ENCODE measurements around the gene CDC42EP4. TPM values are rescaled to one million over a fixed set of nuclear protein-coding genes. Genes with fewer than 3 reads are reported as not detected.

CDC42EP4 gene
- total and polyA plus RNA-seq, 2 experiments from 2014 or later = 4.4 to 19.9 TPM

GRCh38 chr17:73278465-73279453 lies 33.0 kb downstream of the CDC42EP4 start:
- H3K27ac Mint-ChIP-seq = no peak overlapping the region

More at GRCh38 chr17:73278465-73279453, 33.0 kb downstream of the CDC42EP4 start:
- H3K9me3 Mint-ChIP-seq = no peaks in the 10 kb centered on the region
- no peak for TF ChIP-seq EZH2 (IDR thresholded peaks at IDR 0.05; ENCODE audit: low read depth, unreplicated experiment)
- no peak for TF ChIP-seq CTCF (conservative IDR thresholded peaks at IDR 0.05; ENCODE audit: low read depth in 2 of 2)
- no peak for TF ChIP-seq JUNB (IDR thresholded peaks at IDR 0.05; ENCODE audit: unreplicated experiment)
- no peak for TF ChIP-seq NANOG (IDR thresholded peaks at IDR 0.05; ENCODE audit: borderline replicate concordance)
- no peak for TF ChIP-seq ZNF462 (CRISPR knock-in tag; IDR thresholded peaks at IDR 0.05)
- no peak for TF ChIP-seq ZNF114 (CRISPR knock-in tag; IDR thresholded peaks at IDR 0.05)
- no peak for TF ChIP-seq EZH2phosphoT487 (IDR thresholded peaks at IDR 0.05; ENCODE audit: unreplicated experiment)
- TF ChIP-seq CREB1 (CRISPR knock-in tag; IDR thresholded peaks at IDR 0.05; ENCODE audit: low read depth) = no peak
- no peak for TF ChIP-seq ZNF331 (CRISPR knock-in tag; IDR thresholded peaks at IDR 0.05; ENCODE audit: low read depth)
- no peak for TF ChIP-seq STAT1 (IDR thresholded peaks at IDR 0.05; ENCODE audit: unreplicated experiment)
- TF ChIP-seq REST (IDR thresholded peaks at IDR 0.05; ENCODE audit: unreplicated experiment) = no peak
- no peak for TF ChIP-seq ETS1 (IDR thresholded peaks at IDR 0.05)
- no peak for TF ChIP-seq POLR2AphosphoS5 (IDR thresholded peaks at IDR 0.05; ENCODE audit: low read depth)
- no peaks in the 10 kb centered on the region for H3K27me3 ChIP-seq (ENCODE audit: insufficient read depth)
- peaks cover 10% of the 10 kb centered on the region; the same call in 1 of the 2 replicates for H3K4me1 ChIP-seq (ENCODE audit: insufficient read depth)
- no peaks in the 10 kb centered on the region for H3K79me2 ChIP-seq (replicated peaks; ENCODE audit: insufficient read depth)
- ATAC-seq (peak; percentile 48), DNase-seq (ENCODE audit: low spot score) (no peak)
- no peak overlapping the region for H3K4me2 ChIP-seq
- H3K4me3 ChIP-seq = no peak overlapping the region
- no peaks in the 10 kb centered on the region for H4K20me1 ChIP-seq (replicated peaks; ENCODE audit: insufficient read depth)
- H3K9me2 ChIP-seq (ENCODE audit: insufficient read depth) = no peaks in the 10 kb centered on the region
- peaks cover 18% of the 10 kb centered on the region for H3K4me1 Mint-ChIP-seq
- H2AFZ ChIP-seq = no peak overlapping the region
- no peaks in the 10 kb centered on the region for H3K36me3 ChIP-seq (ENCODE audit: insufficient read depth)
- no peak overlapping the region for H3K27ac ChIP-seq (ENCODE audit: low read depth)
- H3F3A ChIP-seq (replicated peaks; ENCODE audit: low read depth) = no peaks in the 10 kb centered on the region
- H3K36me3 Mint-ChIP-seq (ENCODE audit: low read depth) = no peaks in the 10 kb centered on the region; the same call in 2 of the 3 replicates
- H3K27me3 Mint-ChIP-seq (ENCODE audit: insufficient read depth, low read depth, poor library complexity) = peaks cover 10% of the 10 kb centered on the region
- H3K4me3 Mint-ChIP-seq = no peak overlapping the region
